ENCODE measurements around the gene HMGCS2.

Gene HMGCS2

DNA sequence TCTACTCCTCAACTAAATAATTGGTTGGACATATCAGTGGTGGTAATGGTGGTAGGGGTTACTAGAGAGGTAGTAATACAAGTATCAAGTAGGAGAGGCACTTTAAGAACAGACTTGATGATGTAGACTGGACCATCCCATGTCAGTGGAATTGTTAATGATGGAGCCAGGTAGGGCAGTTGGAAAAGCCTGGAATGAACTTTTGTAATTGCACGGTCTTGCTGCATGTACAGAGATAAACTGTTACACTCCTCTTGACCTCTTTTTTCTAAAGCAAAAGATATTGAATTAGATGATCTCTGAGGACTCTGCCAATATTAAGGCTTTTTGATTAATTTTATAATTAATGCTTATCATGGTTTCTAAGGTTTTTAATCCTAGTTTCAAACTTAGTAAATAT is 5.8 kb downstream of the HMGCS2 start:
- DNase-seq (ENCODE audit: low read depth in 3 of 3, low spot score in 1 of 3): no peak

DNA sequence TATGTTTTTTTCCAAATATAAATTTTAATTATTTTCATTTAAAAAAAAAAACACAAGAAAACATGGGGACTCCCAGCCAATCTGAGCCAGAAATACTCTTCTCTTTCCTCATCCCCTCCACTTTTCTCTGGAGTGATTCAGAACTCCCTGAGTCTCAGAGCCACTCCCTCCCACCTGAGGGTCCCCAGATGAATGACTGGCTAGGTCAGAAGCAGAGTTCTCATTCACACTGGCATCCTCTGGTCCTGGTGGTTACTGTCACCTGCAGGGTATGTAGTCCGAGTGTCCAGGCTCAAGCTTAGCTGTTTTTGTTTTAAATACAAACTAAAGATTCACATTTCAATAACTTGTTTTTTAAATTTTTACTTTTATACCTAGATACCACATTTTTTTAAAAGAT is 6.3 kb downstream of the HMGCS2 start:
- DNase-seq (ENCODE audit: low read depth in 3 of 3, low spot score in 1 of 3): no peak

DNA sequence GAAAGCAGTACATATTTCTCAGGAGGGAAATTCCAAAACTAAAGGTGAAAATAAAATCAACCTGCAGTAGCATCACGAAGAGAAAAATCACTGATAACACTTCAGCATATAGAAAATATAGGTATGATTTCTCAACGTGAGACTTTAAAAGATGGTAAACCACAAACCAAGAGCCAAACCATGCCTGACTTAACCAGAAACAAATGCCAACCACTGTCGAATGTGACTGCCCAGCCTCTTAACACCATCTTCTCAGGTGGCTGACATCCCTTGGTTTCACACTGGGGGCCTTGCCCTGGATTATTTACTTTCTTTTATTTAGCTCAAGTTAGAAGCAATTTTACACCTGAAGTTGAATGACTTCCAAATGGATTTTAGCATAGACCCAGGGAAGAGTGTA is 10.1 kb downstream of the HMGCS2 start:
- no peak for DNase-seq (ENCODE audit: low read depth in 3 of 3, low spot score in 1 of 3)

DNA sequence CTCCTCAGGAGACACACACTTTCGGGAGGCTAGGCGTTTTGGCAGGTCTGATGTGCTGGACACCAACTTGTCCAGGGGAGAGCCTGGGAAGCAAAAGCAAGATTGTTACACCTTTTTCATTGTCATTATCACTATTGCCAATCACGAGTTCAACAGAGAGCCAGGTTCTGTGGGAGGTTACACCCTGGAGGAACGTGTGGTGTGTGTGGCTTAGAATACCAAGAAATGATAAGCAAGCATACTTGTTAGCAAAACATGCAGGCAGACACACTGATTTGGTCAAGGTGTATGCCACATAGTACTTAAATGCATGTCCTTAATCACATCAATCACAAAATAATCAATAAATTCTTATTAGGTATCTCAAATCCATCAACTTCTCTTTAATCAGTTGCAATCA is 16.1 kb downstream of the HMGCS2 start:
- no peak for DNase-seq (ENCODE audit: low read depth in 3 of 3, low spot score in 1 of 3)

DNA sequence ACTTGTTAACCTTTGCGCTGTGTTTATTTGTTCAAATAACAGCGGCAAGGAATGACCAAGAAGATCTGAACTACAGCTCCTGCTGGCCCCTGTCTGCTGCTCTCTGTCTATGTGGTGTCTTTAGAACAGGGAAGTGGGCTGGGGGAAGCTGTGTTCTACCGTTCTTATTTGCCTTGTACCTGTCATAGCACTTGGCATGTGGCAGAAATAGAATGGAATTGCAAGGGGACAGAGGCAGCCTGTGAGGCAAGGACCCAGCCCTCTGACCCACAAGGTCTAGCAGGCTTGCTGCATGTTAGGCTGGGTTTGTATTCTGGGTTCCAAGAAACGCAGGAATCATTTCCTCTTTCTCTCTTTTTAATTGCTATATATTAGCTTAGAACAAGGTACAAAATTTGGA is 20.7 kb downstream of the HMGCS2 start:
- no peak for DNase-seq (ENCODE audit: low read depth in 3 of 3, low spot score in 1 of 3)

DNA sequence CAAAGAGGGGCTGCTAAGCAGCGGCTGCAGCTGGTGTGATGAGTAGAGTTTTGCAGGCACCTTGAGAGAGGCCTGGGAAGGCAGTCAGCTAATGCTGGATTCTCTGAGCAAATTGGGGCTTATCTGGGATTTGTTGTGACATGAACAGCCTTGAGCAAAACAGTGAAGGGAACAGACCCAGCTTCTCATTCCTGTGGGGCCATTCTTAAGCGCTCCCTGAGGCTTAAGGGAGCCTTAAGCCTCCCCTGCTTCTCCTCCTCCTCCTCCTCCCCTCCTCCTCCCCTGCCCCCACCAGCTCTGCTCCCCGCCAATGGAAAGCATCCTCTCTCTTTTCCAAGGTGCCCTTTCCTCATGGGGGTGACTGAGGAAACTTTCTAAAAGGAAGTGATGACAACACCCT is 21.3 kb downstream of the HMGCS2 start:
- DNase-seq (ENCODE audit: low read depth in 3 of 3, low spot score in 1 of 3): no peak

DNA sequence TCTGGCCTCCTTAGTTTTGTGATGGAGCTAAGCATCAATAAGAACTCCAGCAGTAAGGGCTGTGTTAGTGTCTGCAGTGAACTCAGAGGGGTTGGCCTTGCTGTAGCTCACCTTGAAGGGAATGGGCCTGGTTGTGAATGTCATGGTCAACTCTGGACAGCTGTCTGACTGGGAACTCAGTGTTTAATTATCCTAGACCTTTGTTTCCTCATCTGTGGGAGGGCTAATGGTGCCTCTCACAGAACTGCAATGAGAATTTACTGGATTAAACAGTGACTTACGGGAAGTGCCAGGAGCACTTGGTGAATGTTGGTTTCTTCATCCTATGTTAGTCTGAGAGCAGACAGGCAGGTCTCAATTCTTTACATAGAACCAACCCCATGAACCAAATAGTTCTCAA is 23.7 kb downstream of the HMGCS2 start:
- DNase-seq (ENCODE audit: low read depth in 3 of 3, low spot score in 1 of 3): no peak

DNA sequence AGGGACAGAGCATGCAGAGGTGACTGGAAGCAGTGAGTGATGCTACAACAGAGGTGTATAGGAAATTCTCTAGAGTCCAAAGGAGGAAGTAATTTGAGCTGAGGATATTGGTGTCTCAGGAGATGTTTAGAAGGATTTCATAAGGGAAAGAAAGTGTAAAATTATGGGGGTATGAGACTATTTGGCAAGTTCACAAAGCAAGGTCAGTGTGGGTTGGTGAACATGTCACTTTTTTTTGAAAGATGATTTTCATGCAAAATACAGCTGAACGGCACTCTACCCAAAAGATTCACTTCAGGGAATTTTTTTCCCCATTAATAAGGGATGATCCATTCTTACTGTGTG is 24.1 kb downstream of the HMGCS2 start:
- no peak for DNase-seq (ENCODE audit: low read depth in 3 of 3, low spot score in 1 of 3)

DNA sequence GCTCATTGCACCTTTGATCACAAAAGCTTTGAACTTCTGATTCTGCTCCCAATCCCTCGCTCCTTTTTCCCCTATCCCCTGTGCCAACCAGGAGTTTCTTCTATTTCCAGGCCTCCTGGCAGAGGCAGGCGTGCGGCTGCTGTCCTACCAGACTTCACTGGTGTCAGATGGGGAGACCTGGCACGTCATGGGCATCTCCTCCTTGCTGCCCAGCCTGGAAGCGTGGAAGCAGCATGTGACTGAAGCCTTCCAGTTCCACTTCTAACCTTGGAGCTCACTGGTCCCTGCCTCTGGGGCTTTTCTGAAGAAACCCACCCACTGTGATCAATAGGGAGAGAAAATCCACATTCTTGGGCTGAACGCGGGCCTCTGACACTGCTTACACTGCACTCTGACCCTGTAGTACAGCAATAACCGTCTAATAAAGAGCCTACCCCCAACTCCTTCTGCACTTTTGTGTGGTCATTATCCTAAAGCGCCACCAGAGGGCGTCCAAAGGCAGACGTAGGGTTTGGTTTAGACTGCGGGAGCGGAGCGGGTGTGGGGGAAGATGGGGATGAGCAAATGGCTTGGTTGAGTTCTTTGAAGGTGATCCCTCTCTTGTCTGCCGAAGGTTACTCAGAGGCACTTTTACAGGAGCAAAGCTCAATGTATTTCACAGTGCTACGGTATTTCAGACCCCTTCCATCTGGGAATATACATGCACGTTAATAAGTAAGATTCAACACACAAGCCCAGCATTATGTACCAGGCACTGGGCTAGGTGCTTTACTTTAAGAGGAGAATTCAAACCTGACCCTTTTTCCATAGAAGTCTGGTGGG is 24.7 kb downstream of the HMGCS2 start:
- peak in 2 of 3 donors; percentile 7 to 16 for DNase-seq (ENCODE audit: low read depth in 3 of 3, low spot score in 1 of 3)

DNA sequence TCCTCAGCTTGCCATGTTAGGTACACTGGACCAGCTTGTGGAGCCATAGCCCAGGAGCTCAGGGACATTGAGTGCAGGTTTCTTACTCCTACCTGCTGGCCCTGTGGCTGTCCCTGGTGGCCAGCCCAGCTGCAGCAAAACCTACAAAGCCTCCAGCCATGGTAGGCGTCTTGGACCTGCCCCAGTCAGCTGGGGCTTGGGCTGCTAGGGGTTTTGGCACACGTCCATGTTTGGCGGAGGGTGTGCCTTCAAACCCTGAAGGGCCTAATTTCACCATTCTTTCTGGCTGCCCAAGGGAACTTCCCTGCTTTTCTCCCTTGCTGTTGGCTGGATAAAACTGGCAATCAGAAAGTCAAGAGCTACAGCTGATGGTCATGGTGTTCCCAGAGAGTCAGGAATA is 25.4 kb downstream of the HMGCS2 start:
- no peak for DNase-seq (ENCODE audit: low read depth in 3 of 3, low spot score in 1 of 3)

DNA sequence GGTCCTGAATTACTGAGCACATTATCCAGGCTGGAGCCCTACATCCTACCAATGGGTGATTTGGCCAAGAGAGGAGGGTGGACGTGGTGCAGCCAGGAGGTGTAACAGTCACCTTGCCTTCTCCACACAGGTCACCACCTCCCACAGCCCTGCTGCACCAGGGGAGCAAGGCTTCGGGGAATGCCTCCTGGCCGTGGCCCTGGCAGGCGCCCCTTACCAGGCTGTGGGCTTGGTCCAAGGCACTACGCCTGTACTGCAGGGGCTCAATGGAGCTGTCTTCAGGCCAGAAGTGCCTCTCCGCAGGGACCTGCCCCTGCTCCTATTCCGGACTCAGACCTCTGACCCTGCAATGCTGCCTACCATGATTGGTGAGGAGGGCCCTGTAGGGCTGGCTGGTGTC is 26.0 kb downstream of the HMGCS2 start:
- DNase-seq (ENCODE audit: low read depth in 3 of 3, low spot score in 1 of 3): no peak

DNA sequence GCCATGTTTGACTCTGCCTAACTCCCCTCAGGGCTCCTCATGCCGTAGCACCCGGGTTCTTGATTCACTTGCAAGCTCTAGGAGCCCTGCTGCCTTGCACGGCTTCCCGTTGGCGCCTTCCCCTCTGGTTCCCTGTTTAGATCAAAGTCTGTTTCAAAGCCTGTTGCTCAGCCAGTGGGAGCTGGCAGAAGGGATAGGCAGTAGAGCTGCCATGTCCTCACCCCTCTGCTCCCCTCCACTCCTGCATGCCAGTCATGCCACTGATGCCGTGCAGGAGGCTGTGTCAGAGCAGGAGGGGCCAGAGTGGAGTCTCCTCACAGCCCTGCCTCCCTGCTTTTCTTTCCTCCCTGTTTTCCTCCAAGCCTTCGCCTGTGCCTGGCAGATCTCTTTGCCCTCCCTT is 26.5 kb downstream of the HMGCS2 start:
- no peak for DNase-seq (ENCODE audit: low read depth in 3 of 3, low spot score in 1 of 3)

DNA sequence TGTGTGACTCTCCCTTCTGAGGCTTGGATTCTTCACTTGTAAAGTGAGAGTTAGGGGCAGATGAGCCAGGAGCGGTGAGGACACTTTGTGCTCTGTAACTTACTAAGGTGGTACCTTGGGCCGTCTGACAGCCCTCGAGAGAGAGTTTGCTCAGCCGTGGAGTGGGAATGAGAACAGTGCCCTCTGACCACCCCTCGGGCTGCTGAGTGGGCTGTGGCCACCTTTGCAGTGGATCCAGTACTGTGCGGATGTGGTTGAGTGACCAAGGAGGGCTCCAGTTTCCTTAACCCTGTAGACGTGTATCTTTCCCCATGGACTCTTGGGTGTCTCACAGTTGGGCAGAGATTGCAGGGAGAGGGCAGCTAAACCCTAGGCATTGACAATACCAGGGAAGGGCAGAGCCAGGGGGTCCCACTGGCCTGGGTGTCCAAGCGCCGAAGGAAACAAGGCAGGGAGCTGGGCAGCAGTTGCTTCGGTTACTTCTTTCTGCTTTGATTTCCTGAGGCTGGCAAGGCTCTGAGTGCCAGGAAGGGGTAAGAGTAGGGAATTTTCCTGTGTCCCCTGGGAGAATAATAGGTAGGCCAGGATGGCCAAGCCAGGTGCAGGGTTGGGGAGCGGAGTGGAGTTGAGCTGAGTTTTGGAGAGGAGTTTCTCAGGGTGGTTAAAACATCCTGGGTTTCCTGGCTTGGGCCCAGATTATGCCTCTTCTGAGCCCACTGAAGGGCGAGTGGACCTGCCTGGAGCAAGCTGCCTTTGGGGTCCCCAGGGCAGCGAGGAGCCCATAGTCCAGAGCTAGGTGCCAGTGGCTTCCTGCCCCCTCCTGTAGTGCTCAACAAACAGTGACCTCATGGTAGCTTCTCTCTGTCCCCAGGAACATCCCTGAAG is 27.6 kb downstream of the HMGCS2 start:
- no peak for DNase-seq (ENCODE audit: low read depth in 3 of 3, low spot score in 1 of 3)

DNA sequence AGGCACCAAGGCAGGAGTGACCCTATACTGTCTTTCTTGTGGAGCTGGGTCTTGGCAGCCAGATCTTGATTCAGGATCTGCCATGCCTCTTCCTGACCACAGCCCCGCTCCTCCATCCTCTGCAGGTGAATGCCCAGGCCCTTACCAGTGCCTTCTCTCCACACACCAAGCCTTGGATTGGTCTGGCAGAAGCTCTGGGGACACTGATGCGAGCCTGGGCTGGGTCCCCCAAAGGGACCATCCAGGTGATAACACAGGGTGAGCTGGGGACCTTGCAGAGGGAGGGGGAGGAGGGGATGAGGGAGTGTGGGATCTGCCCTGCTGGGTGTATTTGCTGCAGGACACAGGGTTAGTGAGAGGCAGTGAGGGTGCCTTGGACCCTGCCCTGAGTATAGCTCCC is 28.4 kb downstream of the HMGCS2 start:
- no peak for DNase-seq (ENCODE audit: low read depth in 3 of 3, low spot score in 1 of 3)

DNA sequence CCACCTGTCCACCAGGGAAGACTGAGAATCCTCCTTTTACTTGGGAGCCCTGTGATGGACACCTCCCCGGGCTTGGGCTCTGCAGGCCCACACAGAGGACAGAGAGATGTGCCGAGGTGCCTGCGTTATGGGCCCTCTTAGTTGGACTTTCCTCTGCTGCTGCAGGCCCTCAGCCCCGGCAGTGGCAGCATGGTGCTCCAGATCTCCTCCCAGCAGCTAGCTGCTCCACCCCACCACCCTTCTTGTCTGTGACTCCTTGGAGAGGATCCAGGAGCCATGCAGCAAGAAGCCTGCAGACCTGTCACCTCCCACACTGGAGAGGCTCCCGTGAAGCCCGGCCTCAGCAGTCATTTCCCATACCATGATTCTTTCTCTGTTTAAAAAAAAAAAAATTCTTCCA is 29.6 kb downstream of the HMGCS2 start:
- DNase-seq (ENCODE audit: low read depth in 3 of 3, low spot score in 1 of 3): no peak

DNA sequence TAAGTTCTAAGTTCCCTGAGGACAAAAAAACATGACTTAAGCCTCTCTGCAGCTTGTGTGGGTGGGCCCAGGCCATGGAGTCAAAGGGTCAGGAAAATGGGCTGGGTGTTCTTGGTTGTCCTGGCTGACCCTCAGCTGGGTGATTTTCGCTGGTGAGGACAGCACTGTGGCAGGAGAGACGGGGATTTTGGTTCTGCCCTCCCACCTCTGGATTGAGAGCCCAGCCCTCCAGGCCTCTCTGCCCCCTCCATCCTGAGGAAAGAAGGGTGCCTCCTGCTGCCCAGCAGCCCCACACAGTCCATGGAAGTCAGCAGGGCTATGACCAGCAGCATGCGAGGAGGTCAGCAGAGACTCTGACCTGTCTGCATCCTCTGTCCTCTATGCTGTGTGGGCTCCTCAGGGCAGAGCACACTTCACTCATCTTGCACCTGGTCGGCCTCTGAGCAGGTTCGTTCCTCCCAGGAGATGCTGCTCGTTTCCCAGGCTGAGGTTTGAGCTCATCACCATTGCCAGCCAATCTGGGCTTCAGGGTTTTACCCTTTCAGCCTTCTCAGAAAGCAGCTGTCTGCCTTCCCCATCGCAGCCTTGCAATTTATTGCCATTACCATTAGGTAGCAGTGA is 30.5 kb downstream of the HMGCS2 start:
- DNase-seq (ENCODE audit: low read depth in 3 of 3, low spot score in 1 of 3): no peak

DNA sequence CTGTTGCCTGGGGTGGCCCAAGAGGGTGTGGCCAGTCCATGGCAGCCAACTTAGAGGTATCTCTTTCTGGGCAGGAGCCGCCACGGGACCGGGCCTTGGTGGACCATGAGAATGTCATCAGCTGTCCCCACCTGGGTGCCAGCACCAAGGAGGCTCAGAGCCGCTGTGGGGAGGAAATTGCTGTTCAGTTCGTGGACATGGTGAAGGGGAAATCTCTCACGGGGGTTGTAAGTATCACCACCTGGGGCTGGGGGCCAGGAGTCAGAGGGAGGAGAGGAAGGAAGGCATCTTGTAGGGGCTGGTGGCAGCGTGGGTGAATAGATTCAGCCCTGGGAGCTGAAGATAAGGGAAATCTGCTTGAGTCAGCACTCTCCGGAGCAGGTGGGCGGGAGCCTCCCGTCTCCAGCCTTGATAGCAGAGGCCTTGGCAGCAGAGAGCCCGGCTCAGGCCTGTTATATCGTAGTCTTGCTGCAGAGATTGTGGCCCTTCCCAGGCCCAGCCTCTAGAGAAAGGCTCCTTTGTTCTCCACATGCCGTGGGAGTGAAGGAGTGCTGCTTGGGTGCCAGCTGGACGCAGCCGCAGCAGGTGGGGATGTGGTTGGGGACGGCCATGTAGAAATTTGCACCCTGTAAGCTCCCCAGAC is 31.5 kb downstream of the HMGCS2 start:
- DNase-seq (ENCODE audit: low read depth in 3 of 3, low spot score in 1 of 3): no peak

DNA sequence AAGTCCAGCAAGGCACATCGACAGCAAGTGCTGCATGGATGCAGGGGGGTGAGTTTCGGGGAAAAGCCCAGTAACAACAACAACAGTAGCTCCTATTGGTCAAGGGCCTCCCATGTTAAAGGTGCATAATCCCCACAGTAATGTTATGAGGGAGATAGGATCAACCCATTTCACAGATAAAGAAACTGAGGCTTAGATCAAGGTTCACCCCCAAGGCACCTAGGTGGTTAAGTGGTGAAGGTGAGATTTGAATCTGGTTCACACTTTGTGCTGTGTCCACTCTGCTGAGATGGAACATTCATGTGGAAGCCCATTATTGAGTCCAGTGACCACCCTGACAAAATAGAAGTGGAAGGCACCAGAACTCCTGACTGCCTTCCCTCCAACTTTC is 32.1 kb downstream of the HMGCS2 start:
- no peak for DNase-seq (ENCODE audit: low read depth in 3 of 3, low spot score in 1 of 3)

DNA sequence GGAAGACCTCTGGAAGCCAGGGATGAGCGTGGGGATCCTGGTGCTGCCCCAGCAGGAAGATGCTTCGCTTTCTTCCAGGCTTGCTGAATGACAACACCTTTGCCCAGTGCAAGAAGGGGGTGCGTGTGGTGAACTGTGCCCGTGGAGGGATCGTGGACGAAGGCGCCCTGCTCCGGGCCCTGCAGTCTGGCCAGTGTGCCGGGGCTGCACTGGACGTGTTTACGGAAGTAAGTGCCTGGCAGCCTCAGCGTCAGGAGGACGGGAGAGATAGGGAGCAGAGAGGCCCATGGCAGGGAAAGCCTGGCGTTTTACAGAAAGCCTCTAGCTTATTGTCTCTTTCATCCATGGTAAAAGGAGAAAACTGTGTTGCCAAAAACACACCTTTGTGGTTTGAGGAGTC is 33.5 kb downstream of the HMGCS2 start:
- DNase-seq (ENCODE audit: low read depth in 3 of 3, low spot score in 1 of 3): no peak

DNA sequence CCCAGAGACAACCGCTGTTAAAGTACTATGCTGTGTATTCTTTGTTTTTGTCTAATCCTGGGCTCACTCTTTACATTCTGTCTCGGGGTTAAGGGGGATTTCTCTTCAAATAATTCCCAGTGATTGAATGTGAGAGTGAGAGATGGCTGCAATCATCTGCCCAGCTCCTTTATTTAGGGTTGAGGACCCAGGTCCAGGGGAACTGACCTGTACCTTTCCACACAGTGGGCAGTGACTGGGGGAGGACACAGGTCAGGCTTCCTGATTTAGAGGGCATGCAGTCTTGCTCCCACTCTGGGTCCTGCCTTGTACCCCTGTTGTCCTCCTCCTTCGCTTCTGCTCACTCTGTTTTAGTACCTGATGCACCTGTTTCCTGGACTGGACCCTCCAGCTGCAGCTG is 35.0 kb downstream of the HMGCS2 start:
- DNase-seq (ENCODE audit: low read depth in 3 of 3, low spot score in 1 of 3): no peak

DNA sequence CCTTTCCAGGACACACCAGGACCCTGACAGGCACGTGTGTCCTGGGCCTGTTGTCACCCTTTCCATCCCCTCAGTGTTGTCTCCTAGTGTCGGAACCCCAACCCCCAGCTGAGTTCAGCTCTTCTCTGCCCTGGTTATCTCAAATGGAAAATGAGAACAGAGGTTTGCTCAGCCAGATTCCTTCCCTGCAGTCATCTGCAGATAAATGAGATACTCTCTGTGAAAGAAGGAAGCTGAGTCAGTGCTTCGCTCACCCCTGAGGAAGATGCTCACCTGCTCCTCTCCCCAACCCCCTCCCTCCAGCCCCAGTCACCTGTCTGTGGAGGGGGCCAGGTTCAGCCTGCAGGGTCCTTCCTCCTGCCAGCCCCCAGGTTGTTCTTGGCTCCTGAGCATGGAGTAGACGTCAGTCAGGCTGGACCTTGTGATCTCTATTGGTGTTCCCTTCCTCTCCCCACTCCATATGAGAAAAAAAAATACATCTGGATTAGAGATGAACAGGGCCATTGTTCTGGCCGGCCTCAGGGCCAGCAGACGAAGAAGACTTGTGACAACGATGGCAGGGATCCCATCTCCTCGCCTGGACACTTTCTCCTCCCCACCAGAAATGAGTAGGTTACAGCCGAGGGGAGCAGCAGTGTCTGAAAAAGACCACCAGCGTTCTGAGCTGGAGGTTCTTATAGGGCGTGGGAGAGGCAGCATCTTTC is 36.1 kb downstream of the HMGCS2 start:
- no peak for DNase-seq (ENCODE audit: low read depth in 3 of 3, low spot score in 1 of 3)

Measured in stimulated activated CD4-positive, alpha-beta T cell treated with anti-CD3 and anti-CD28 coated beads, TNF-alpha, amount 100 ng/mL, for 1 hour (primary cell).